ENCODE measurements around the gene OSBPL5.
A peak's percentile ranks its signal among the peaks of the same experiment; 100 is the strongest.

OSBPL5 gene

DNA sequence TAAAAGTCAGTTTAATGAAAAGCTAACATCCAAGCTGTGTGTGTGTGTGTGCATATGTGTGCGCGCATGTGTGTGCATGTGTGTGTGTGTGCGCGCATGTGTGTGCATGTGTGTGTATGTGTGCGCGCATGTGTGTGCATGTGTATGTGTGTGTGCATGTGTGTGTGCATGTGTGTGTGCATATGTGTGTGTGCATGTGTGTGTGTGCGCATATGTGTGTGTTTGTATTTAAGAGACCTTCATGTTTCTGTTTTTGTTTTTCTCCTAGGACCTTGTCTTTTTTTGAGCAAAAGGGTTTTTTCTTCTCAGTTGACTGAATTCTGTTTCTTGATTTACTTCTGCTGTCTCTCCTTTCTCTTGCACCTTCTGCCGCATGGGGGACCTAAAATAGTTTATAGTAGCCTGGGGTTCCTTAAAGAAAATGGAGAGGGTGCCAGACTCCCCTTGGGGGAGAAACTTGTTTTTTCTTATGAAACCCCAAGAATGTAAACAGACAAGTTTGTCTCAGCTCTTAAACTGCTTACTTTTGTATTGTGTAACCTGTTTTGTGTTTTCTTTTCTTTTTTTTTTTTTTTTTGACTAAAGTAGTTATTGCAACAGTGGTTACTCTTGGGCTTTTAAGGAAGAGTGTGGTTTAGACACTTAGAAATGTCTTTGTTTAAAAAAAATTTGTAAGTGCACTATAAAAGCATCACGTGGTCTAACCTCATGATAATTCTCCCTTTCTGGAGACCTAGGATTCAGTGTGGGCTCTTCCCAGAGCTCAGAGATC lies 53.0 kb downstream of the OSBPL5 start:
- no peak overlapping the region for H3K4me3 ChIP-seq (ENCODE audit: low read depth, low read length)
- DNase-seq (ENCODE audit: low read depth) = no peak
- TF ChIP-seq, protein P1, sequence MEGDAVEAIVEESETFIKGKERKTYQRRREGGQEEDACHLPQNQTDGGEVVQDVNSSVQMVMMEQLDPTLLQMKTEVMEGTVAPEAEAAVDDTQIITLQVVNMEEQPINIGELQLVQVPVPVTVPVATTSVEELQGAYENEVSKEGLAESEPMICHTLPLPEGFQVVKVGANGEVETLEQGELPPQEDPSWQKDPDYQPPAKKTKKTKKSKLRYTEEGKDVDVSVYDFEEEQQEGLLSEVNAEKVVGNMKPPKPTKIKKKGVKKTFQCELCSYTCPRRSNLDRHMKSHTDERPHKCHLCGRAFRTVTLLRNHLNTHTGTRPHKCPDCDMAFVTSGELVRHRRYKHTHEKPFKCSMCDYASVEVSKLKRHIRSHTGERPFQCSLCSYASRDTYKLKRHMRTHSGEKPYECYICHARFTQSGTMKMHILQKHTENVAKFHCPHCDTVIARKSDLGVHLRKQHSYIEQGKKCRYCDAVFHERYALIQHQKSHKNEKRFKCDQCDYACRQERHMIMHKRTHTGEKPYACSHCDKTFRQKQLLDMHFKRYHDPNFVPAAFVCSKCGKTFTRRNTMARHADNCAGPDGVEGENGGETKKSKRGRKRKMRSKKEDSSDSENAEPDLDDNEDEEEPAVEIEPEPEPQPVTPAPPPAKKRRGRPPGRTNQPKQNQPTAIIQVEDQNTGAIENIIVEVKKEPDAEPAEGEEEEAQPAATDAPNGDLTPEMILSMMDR (IDR thresholded peaks at IDR 0.05; ENCODE audit: insufficient read depth, low read depth, low read length, missing control alignments) = no peak

DNA sequence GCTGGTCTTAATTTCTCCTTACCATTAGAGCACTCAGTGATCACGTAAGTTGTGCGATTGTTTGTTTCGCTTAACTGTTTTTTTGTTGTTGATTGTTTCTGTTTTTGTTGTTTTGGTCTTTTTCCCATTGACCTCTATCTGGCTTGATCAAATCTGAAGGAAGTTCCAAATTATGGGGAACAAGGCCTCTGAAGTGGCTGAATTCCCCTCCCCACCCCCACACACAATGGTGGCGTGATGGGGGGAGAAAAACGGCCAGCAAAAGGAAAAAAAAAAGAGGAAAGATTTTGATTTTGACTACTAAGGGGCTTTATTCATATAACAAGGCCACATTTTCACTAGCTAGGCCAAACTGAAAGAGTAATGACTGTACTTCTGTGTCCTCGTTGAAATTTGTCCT lies 53.6 kb downstream of the OSBPL5 start:
- no peak for DNase-seq (ENCODE audit: low read depth)
- TF ChIP-seq, protein P1 (IDR thresholded peaks at IDR 0.05; ENCODE audit: insufficient read depth, low read depth, low read length, missing control alignments) = no peak
- H3K4me3 ChIP-seq (ENCODE audit: low read depth, low read length) = no peak overlapping the region

DNA sequence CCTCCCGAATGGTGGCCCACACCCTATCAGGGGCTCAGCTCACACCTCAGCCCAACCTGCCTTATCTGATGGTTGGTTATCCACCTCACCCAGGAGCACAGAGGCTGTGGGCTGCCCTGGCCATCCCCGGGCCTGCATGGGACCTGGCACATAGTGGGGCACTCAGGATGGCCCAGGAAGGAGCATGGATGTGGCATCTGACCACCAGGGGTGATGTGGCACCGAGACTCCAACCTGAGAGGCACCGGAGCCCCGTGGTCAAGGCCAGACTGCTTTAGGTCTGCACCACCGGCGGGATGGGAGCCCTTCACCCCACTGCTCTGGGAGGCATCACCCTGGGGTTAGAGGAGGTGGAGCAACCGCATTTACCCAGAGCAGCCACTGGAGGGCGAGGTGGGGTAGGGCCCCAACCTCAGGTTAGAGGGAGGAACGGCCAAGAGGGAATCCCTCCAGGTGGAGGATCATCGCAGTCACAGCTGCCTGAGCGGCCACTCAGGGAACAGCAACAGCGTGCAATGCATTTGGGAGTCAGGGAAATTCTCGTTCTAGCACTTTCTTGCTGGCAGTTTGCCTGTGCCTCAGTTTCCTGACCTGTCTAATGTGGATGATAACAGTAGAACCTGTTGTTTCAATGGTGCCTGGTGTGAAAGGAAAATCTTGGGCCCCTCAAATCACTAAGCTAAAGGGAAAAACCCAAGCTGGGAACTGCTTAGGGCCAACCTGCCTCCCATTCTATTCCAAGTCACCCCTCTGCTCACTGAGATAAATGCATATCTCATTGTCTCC lies 55.0 kb downstream of the OSBPL5 start:
- TF ChIP-seq, protein P1 (IDR thresholded peaks at IDR 0.05; ENCODE audit: insufficient read depth, low read depth, low read length, missing control alignments) = peak; percentile 63
- DNase-seq (ENCODE audit: low read depth) = peak; percentile 37
- H3K4me3 ChIP-seq (ENCODE audit: low read depth, low read length) = no peak overlapping the region

DNA sequence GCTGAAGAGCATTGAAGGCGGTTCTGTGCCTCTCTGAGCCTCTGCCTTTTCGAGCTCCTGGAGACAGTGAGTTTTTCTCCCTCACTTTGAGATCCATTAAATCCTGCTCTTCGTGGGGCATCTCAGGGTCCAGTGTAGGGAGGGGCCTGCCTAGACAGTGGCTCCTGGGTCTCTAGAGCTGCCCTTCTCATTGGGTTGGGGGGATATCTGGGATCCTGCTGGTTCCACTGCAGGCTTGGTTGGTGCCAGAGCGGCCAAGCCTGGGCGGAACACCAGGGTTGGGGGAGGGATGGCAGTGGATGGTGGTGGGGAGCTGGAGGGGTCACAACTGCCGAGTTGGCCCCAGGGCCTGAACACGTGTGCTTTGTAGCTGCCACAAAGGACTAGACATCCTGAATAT lies 55.7 kb downstream of the OSBPL5 start:
- no peak for DNase-seq (ENCODE audit: low read depth)
- TF ChIP-seq, protein P1 (IDR thresholded peaks at IDR 0.05; ENCODE audit: insufficient read depth, low read depth, low read length, missing control alignments) = no peak
- no peak overlapping the region for H3K4me3 ChIP-seq (ENCODE audit: low read depth, low read length)

DNA sequence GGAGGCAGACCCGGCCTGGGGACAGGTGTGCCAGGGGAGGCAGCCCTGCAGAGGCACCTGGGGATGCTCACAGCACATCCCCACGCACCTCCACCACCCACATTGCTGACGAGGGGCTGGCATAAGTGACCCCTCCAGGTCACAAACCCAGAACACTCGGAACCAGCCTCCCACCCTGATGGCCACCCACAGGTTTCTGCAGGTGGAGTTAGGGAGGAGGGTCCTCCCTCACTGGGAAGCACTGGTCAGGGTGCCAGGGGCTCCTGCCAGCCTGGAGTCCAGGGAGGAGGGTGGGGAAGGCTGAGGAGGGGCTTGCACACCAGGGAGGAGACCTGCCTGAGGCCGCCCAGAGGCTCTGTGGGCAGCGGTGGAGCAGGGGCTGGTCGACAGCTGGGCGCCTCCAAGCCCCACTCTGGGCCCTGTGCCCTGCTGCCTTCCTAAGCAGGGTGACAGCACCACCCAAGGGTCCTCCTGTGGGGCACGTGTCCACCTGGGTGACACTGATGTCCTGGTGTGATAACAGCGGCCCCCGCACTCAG lies 56.9 kb downstream of the OSBPL5 start:
- TF ChIP-seq, protein P1 (IDR thresholded peaks at IDR 0.05; ENCODE audit: insufficient read depth, low read depth, low read length, missing control alignments) = no peak
- no peak for DNase-seq (ENCODE audit: low read depth)
- H3K4me3 ChIP-seq (ENCODE audit: low read depth, low read length) = no peak overlapping the region

DNA sequence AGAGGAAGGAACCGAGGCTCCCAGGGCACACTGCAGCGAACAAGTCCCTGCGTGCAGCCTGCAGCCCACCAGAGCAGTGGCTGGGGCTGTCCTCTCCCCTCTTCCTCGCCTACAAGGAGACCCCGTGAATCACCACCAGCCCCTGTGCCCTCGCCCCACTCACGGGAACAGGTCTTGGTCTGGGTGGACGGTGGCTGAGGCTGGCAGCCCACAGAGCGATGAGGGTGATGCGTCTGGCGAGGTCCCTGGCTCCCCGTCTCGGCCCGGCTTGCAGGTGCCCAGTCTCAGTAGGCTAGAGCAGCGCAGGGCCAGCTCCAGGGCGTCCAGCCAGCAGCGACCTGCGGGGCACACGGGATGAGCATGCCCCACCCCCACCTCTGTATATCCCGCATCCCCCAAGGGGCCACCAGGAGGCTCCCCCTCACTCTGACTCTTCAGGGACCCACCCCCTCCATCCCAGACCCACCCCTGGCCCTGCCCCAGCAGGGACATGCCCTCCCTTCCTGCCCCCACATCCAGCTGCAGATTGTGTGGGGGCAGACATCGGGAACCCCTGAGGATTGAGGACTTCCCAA lies 57.4 kb downstream of the OSBPL5 start:
- no peak overlapping the region for H3K4me3 ChIP-seq (ENCODE audit: low read depth, low read length)
- no peak for DNase-seq (ENCODE audit: low read depth)
- TF ChIP-seq, protein P1 (IDR thresholded peaks at IDR 0.05; ENCODE audit: insufficient read depth, low read depth, low read length, missing control alignments) = no peak
